OCI-LY3 (cell line): Measurements from ENCODE around the gene SEPSECS.

Source experiments
- H2AFZ ChIP-seq: fragments of 200-600, 300-600 bp; shearing (Covaris generic); 2 replicates; pipeline ENCODE4 v1.6.0; 2014; ENCODE audit warnings: antibody characterized with exemption, low read depth, low read length
- H3K27ac ChIP-seq: fragments of 200-600, 300-600 bp; sonication (generic); 2 replicates; pipeline ENCODE4 v1.5.1; 2014; ENCODE audit warnings: mild to moderate bottlenecking, low read length, moderate library complexity, mixed read lengths
- H3K27me3 ChIP-seq: fragments of 200-600, 300-600 bp; sonication (generic); 2 replicates; pipeline ENCODE4 v1.6.1; 2014; ENCODE audit warnings: low read depth, low read length, mixed read lengths
- H3K36me3 ChIP-seq: fragments of 200-600, 300-600 bp; sonication (generic); replicated peaks from 2 replicates; pipeline ENCODE3; 2014; ENCODE audit warnings: low read depth, low read length, mixed read lengths
- H3K4me1 ChIP-seq: fragments of 300-600, 200-600 bp; sonication (generic); 2 replicates; pipeline ENCODE4 v1.6.1; 2014; ENCODE audit warnings: low read length, mixed read lengths
- H3K4me2 ChIP-seq: fragments of 200-600, 300-600 bp; sonication (generic); 2 replicates; pipeline ENCODE4 v1.6.1; 2014; ENCODE audit warnings: low read length, mixed read lengths
- H3K4me3 ChIP-seq: fragments of 300-600, 200-600 bp; sonication (generic); 2 replicates; pipeline ENCODE4 v1.5.1; 2014; ENCODE audit warnings: antibody characterized with exemption, mild to moderate bottlenecking, low read length, moderate library complexity
- H3K79me2 ChIP-seq: fragments of 300-600, 200-600 bp; shearing (Covaris generic); 2 replicates; pipeline ENCODE4 v1.6.1; 2014; ENCODE audit warnings: mild to moderate bottlenecking, low read length, mixed read lengths
- H3K9ac ChIP-seq: fragments of 300-600, 200-600 bp; shearing (Covaris generic); 2 replicates; pipeline ENCODE4 v1.6.0; 2014; ENCODE audit warnings: mild to moderate bottlenecking, low read length, moderate library complexity
- H3K9me3 ChIP-seq: fragments of 200-600, 300-600 bp; shearing (Covaris generic); 2 replicates; pipeline ENCODE4 v1.6.1; 2014; ENCODE audit warnings: low read length, mixed read lengths; ENCODE audit not compliant: insufficient read depth
- H4K20me1 ChIP-seq: fragments of 200-600, 300-600 bp; sonication (generic); 2 replicates; pipeline ENCODE4 v1.6.1; 2016; ENCODE audit warnings: low read length, mixed read lengths; ENCODE audit not compliant: insufficient read depth
- CTCF ChIP-seq: fragments of 200-600, 300-600 bp; sonication (generic); IDR thresholded peaks from 2 replicates; pipeline ENCODE4 v1.5.1; 2014; ENCODE audit warnings: antibody characterized with exemption, low read length, low read depth
- EZH2phosphoT487 ChIP-seq: fragments of 200-600 bp; shearing (Covaris generic); IDR thresholded peaks from 2 replicates; pipeline ENCODE4 v1.6.1; 2018; ENCODE audit warnings: antibody characterized with exemption, mixed run types, low read depth

The SEPSECS gene

DNA sequence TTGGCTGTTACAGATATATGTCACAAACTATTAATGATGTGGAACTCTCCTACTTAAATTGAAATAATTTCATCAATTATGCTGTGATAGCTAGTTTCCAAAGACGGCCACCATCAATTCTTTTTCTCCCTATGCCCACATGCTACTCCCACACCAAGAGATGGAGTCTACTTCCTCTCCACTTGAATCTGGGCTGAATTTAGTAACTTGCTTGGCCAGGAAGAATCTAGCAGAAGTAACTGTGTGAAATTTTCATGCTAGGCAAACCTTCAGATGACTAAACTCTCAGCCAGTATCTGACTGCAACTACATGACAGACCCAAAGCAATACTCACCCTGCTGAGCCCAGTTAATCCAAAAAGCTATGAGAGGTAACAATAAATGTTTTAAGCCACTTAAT, 3.2 kb downstream of the SEPSECS start:
- no peak overlapping the region for H2AFZ ChIP-seq
- no peaks in the 10 kb centered on the region for H3K27me3 ChIP-seq
- H3K27ac ChIP-seq: no peak overlapping the region
- no peak for TF ChIP-seq CTCF
- TF ChIP-seq EZH2phosphoT487: no peak
- H4K20me1 ChIP-seq: no peaks in the 10 kb centered on the region
- H3K36me3 ChIP-seq: peaks cover 8% of the 10 kb centered on the region
- H3K79me2 ChIP-seq: peaks cover 19% of the 10 kb centered on the region
- no peak overlapping the region for H3K9ac ChIP-seq
- H3K9me3 ChIP-seq: no peaks in the 10 kb centered on the region
- no peak overlapping the region for H3K4me3 ChIP-seq
- H3K4me1 ChIP-seq: peaks cover 12% of the 10 kb centered on the region
- no peak overlapping the region for H3K4me2 ChIP-seq

DNA sequence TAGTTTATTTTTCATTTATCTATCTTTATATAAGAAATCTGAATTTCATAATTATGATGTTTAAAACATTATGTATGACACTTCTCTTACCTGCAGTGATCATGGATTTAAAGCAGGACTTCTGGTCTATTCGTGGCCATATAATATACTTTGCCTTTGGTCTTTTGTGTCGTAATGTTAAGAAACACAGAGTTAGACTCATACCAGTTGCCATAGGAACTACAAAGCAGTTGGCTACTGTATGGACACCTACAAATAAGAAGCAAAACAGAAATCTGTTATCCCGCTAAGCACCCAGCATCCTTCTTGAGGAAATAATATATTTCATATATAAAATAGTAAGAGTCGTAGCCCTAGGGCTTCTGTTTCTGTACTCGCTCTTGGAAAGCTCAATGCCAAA, 4.3 kb downstream of the SEPSECS start:
- no peak overlapping the region for H3K4me3 ChIP-seq
- no peak overlapping the region for H3K27ac ChIP-seq
- peaks cover 4% of the 10 kb centered on the region for H3K4me1 ChIP-seq
- peaks cover 12% of the 10 kb centered on the region for H3K79me2 ChIP-seq
- peaks cover 8% of the 10 kb centered on the region for H3K36me3 ChIP-seq
- TF ChIP-seq EZH2phosphoT487: no peak
- no peak for TF ChIP-seq CTCF
- no peaks in the 10 kb centered on the region for H3K9me3 ChIP-seq
- no peaks in the 10 kb centered on the region for H4K20me1 ChIP-seq
- no peak overlapping the region for H3K9ac ChIP-seq
- H3K27me3 ChIP-seq: no peaks in the 10 kb centered on the region
- no peak overlapping the region for H3K4me2 ChIP-seq
- H2AFZ ChIP-seq: no peak overlapping the region

DNA sequence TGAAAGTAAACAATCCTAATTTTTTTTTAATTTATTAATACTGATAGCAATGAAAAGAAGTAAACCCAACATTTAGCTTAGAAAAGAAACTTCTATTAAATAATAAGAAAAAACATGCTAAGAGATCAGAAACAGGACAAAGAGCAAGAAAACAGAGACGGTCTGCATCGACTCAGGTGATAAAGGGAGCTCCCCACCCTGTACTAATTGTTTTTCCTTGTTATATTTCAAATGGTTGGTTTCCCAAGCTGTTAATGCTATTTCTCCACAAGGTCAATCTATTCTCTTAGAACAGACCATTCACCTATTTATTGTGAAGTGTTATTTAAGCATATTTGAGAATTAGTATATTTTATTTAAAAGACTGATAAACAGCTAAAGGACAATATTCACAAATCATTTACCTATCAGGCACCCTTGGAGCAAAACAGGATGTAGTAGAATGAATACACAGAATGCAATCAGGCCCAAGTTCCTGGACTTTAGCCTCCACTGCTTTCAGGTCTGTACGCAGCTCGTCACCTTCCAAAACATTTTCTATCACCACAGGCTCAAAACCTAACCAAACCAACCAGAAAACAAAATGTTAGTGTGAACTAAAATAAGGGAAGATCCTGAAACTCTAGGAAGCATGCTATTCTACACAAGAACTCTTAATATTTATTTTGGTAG, 5.5 kb downstream of the SEPSECS start:
- Histone ChIP-seq H3K36me3 (peaks cover 11% of the 10 kb centered on the region), H3K9ac (no peak overlapping the region), H4K20me1 (no peaks in the 10 kb centered on the region), H3K9me3 (no peaks in the 10 kb centered on the region), H3K27me3 (no peaks in the 10 kb centered on the region), H3K4me2 (no peak overlapping the region), H3K4me1 (peaks cover 4% of the 10 kb centered on the region), H2AFZ (no peak overlapping the region), H3K79me2 (peaks cover 12% of the 10 kb centered on the region), H3K4me3 (no peak overlapping the region), H3K27ac (no peak overlapping the region)
- no peak for TF ChIP-seq EZH2phosphoT487
- no peak for TF ChIP-seq CTCF

DNA sequence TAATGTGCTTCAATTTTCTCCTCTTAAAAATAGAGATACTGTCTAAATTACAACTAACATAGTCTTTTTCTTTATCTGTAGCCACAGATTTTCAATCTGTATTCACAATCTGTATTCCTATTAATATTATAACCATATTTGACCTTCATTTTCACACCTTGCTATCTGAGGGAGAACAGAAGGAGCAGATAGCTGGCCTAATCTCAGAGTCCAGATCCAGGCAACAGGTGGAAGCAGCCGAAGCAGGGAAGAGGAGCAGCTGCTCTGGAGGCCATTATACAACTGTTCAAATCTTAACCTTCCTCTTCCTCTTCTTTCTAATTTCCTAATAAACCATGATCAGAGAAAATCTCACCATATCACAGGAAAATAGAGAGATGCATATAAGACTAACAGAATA, 14.2 kb downstream of the SEPSECS start:
- H3K27me3 ChIP-seq: no peaks in the 10 kb centered on the region
- H3K36me3 ChIP-seq: peaks cover 18% of the 10 kb centered on the region
- H3K4me1 ChIP-seq: no peaks in the 10 kb centered on the region
- H3K9ac ChIP-seq: no peak overlapping the region
- H3K4me2 ChIP-seq: no peak overlapping the region
- H3K79me2 ChIP-seq: no peaks in the 10 kb centered on the region
- TF ChIP-seq CTCF: no peak
- no peak for TF ChIP-seq EZH2phosphoT487
- no peaks in the 10 kb centered on the region for H3K9me3 ChIP-seq
- H3K27ac ChIP-seq: no peak overlapping the region
- H4K20me1 ChIP-seq: no peaks in the 10 kb centered on the region
- H2AFZ ChIP-seq: no peak overlapping the region
- no peak overlapping the region for H3K4me3 ChIP-seq
